D341Med (cell line): ENCODE data around the gene SFPQ.
"Not testable (repeated sequence)": the region's sequence is repeated elsewhere in the genome, so short reads cannot be mapped to it uniquely, and the experiment has no call there.

Experiments
- DNase-seq: peaks from one replicate; pipeline ENCODE4 v3.0.0; 2012; ENCODE audit warnings: low spot score

The SFPQ gene

DNA sequence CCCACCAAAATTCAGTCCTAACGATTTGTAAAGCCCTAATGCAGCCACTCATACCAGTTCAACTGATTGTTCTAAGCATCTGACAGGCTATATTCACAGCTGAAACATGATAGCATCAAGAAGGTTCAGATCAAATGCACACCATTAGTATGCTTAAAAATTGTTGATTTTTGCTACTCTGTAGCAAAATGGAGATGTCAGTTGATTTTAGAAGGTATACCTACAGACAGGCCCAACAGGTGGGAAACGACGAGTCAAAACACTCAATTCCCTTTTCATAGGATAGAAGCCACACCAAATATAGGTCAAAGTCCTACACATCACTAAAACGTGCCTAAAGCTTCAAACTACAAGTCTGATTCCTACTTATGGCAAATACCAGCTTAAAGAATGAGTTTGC lies 6.7 kb downstream of the SFPQ start:
- DNase-seq, result no peak

DNA sequence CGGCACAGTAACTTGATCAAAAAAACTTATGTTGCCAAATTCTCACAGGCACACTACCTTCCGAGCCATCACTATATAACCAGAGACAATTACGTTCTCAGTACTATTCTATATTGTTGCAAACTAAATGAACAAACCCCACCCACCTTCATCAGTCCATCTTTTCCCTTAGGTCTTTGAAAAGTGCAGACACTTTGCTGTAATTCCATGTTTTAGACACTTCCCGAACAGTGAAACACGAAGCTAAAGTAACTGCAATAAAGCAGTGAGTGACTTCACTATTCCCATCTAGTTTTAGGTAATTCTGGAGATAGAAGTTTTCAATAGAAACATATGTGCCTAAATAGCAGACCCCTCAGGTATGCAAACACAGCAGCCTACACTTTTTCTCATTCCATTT lies 7.7 kb downstream of the SFPQ start:
- no peak for DNase-seq

DNA sequence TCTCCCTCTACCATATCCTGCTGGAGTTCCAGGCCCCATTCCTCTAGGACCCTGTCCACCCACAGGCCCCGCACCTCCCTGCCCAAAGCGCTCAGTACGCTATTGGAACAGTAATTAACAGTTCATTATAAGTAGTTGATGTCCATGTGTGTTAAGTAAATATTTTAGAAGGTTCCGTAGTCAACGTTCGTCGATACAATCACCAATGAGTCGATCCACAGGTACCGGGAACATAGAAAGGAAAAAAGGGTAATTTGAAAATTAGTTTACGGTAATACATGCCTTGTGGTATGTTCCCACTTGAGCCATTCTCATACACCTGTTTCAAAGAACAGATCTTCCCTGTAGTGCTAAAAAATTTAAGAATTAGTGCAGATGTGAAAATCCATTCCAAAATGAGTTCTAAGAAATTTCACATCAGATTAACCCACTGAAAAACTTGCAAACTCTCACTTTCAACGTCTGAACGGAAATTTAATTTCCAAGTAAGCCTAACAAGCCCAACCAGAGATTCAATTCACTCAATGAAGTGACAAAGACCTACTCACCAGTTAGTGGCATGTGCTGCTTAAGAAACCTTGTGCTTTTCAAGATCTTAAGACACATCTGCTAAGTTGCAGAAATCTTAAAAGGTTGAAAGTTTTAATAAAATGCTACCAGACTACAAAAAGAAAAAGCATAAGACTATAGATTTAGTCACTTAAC lies 8.3 kb downstream of the SFPQ start:
- no peak for DNase-seq

DNA sequence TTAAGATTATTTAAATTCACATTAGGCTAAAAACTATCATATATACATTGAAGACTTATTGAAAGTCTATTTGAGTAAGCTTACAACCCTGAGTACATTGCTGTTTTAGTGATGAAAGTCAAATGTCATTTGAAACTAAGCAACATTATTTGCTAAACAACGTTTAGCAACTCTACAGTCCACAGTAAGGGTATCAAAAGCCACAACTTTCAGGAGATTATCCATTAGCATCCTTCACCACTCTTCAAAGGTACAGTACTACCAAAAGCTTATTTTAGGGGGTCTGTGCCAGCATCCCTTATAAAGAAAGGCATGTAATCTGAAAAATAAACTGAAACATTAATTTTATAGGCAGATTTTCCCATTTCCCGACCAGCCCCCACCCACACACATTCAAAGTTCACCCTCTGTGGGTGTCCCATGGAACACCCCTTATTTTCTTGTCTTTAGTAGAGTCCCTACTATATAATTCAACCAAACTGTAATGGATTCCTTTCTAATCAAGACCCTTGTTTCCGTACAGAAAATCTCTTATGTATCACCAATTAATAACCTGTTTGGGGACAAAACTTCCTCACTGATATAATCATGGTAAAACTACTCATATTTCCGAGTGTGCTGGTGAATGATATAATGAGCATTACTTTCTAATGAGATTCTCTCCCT lies 11.0 kb downstream of the SFPQ start:
- DNase-seq, result no peak

DNA sequence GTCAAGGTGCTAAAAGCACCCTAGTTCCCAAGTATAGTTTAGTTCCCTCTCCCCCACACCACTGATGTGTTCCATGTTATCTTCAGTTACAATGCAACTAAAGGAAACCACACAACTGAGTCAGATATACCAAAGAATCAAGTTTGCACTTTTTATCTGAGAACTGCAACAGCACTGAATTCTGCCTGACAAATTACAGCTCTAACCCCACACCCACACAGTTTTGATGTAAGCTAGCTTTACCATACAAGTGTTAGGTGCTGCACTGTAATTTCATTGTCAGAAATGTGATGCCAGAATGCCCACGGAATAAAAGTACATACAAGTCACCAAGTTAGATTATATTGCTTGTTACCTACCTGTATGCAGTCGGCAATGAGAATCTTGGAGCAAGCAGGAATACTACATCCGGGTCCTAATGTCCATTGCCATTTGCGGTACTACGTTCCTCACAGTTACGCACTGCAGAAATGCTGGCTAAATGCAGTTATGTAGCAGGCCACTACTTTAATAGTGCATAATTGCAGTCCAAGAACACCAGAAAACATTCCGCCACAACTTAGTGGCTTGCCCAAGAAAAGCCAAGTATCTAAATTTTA lies 12.1 kb downstream of the SFPQ start:
- no peak for DNase-seq

DNA sequence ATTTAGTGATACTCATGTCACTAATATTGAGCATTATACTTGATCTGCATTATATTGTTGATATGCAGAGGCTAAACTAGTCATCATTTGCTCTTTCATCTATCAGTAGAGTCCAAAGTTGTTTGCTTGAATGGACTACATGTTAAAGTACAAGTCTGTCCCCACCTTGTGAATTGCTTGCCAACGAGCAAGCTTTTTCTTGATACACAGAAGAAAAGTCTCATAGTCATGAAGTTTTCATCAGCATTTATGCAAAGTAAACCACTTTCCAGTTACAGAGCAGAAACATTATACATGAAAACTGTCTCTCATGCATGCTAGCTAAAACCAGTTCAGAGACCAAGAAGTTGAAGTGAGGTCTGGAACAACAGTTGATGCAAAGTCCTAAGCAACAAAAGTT lies 13.0 kb downstream of the SFPQ start:
- DNase-seq, result no peak

DNA sequence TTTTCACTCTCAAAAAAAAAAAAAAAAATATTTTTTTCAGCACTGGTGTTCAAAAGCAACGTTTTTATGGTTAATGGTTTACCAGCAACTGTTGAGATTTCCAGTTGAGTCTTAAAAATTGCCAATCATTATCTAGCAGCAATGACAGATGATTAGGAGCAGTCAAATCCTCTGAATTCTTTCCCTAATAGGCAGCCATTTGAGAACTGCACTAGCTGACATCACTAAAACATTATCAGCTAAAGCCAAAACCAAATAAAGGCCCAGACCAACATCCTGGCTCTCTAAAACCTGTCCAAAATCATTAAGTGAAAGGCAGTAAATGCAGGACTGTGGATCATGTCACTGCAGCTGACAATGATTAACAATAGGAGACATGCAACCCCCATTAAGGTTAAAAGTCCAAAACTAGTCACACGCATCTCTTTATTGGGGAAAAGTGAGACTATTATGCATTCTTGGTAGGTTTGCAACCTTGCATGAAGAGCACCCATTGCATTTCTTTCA lies 14.0 kb downstream of the SFPQ start:
- no peak for DNase-seq

DNA sequence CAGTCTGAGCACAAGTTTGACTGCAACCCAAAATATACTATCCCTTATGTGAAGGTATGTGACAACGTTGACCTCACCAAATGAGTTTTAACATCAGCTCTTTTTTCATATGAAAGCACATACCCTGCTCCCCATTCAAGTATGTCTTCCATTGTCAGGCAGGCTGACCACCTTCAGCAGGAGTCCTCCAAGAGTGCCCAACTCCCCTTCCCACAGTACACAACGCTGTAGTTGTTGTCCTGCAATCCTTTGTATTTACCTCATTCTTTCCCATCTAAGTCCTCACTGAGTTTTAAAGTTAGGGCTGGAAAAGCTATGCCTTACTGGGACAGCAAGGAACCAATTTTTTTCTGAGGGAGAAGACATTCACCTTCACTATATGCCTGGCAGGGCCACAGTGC lies 14.7 kb downstream of the SFPQ start:
- no peak for DNase-seq

DNA sequence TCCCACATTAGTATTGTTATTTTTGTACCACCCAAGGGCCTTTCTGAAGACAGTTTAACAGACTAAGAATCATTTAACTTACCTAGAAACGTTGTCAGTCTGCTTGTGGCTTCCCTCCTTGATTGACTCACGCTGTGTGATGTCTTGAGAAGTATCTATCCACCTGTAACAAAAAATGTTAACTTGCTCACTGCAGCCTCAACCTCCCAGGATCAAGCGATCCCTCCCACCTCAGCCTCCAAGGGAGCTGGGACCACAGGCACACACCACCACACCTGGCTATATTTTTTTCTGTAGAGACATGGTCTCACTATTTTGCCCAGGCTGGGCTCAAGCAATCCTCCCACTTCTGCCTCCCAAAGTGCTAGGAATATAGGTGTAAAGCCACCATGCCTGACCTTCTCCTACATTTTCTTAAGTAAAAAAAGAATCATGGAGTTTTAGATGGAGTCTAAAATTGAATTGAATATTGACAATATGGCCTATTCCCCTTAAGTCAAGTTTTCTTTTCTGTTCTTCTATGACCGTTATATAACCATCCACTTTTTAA lies 15.6 kb downstream of the SFPQ start:
- no peak for DNase-seq

DNA sequence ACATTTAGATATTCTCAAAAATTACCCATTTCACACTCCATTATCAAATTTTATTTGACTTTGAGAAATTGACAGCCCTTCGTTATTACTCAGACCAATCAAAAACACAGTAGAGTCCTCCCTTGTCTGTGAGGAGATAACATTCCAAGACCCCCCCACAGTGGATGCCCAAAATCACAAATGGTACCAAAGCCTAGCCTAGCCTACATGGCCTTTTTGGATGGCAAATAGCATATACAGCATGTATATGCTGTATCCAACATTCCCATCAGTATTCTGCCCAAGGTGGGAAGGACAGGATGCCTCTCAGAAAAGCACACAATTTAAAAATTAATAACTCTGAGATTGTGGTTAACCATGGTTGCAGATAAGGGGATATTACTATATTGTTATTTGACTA lies 17.3 kb downstream of the SFPQ start:
- DNase-seq, result no peak

DNA sequence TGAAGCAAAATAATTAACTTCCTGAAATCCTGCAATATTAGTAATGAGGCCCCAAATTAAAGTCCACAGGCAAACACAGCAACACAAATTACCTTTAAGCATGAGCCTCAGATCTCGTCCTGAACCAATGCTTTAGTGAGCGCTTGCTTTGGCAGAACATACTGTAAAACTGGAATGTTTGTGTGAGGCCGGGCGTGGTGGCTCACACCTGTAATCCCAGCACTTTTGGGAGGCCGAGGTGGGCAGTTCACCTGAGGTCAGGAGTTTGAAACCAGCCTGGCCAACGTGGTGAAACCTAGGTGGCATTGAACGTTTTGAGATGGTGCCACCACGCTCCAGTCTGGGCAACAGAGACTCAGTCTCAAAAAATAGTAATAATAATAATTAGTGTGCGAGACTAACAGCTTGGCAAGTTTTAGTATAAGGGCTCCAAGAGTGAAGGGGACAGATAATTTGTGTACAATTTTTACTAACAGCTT lies 17.8 kb downstream of the SFPQ start:
- DNase-seq, result no peak

DNA sequence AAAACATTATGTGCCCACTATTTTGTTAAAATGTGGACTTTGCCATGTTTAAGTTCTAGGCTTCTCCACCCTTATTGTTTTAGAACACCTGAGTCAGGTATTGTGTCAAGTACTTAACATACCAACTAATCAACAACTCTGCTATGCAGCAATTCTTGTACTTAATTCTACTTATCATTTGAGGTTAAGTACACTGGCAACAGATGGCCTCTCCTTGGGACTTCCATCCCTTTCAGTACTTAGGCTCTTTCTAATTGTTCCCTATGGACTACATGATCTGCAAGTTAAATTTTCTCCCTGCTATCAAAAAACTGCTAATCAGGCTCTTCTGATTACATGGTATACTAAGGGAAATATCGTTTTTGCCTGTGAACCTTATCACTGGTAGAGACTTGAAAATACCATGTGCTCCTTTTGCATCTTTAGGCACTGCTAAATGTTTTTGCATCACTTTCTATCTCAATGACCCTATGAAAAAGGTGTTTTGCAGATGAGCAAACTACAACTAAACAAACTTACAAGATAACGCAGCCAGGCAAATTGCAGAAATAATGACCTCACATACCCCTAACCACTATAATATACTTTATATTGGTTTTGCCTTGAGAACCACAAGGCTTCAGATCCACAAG lies 18.9 kb downstream of the SFPQ start:
- DNase-seq, result peak; percentile 25

DNA sequence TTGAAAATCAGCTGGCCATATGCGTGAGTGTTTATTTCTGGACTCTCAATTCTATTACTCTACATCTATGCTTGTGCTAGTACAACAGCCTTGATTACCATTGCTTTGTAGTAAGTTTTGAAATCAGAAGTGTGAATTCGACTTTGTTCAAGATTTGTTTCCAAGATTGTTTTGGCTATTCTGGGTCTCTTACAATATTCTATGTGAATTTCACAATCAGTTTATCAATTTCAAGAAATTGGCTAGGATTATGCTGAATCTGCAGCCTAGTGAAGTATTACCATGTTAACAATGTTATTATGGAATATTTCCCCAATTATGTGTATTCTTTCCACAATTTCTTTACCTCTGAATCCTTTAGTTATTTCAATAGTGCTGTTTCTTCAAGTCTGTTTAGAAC lies 19.5 kb downstream of the SFPQ start:
- DNase-seq, result no peak

DNA sequence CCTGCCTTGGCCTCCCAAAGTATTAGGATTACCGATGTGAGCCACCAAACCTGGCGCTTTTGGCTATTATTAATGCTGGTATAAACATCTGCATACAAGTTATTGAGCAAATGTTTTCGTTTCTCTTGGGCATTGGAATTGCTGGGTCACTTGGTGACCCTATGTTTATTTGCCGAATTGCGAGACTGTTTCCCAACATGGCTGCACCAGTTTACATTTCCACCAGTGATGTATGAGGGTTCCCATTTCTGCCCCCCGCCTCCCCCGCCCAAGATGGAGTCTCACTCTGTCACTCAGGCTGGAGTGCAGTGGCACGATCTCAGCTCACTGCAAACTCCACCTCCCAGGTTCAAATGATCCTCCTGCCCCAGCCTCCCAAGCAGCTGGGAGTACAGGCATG lies 20.9 kb downstream of the SFPQ start:
- DNase-seq, result no peak

DNA sequence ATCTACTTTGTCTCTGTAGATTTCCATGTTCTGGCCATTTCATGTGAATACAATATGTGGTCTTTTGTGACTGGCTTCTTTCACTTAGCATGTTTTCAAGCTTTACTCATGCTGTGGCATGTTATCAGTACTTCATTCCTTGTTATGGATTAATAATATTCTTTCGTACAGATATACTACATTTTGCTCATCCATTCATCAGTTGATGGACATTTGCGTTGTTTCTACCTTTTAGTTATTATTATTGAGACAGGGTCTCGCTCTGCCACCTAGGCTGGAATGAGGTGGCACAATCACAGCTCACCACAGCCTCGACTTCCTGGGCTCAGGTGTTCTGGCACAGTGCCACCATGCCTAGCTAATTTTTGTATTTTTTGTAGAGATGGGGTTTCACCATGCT lies 21.4 kb downstream of the SFPQ start:
- no peak for DNase-seq

DNA sequence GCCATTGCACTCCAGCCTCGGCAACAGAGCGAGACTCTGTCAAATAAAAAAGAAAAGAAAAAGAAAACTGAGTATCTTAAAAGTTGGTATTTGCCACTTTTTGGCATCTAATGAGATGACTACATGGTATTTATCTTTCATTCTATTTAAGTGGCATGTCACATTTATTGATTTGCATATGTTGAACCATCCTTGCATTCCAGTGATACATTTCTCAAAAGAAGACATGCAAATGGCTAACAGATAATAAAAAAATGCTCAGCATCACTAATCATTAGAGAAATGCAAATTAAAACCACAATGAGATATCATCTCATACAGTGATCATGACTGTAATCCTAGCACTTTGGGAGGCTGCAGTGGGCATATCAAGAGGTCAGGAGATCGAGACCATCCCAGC lies 28.1 kb downstream of the SFPQ start:
- no peak for DNase-seq

DNA sequence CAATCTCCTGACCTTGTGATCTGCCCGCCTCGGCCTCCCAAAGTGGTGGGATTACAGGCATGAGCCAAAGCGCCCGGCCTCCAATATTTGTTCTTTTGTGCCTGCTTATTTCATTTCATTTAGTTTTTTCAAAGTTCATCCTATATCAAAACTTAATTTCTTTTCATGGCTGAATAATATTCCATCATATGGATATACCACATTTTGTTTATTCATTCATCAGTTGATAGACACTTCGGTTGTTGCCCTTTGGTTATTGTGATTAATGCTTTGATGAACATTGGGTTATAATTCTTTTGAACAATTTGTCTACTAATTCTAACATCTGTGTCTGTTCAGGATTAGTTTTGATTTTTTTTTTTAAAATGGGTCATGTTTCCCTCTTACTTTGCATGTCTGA lies 41.7 kb downstream of the SFPQ start:
- DNase-seq, result no peak

DNA sequence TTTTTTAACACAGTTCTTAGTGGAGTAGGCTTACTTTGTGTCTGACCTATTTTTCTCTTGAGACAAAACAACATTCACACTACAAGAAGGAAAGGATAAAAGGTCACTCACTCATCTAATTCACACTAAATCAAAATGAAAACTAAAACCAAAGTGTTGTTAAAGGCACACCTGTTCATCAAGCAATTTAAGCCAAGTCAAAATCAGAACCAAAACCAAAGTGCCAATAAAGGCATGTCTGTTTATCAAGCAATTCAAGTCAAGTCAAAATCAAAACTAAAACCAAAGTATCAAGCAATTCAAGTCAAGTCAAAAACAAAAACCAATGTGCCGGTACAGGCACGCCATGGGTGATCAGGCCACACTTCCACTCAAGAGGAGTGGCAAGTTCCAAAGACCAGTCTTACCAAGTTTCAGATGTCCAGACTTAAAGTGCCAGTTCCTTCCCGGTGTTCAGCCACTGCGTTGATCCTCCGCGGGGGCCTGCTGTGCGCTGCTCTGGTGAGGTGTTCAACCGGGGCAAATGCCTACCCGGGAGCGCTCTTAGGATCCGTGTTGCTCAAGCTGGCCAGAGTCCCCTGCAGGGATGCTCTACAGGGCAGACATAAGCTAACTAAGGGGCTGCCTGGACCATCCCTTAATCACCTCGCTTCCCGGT lies 46.9 kb downstream of the SFPQ start:
- not testable (repeated sequence) for DNase-seq

DNA sequence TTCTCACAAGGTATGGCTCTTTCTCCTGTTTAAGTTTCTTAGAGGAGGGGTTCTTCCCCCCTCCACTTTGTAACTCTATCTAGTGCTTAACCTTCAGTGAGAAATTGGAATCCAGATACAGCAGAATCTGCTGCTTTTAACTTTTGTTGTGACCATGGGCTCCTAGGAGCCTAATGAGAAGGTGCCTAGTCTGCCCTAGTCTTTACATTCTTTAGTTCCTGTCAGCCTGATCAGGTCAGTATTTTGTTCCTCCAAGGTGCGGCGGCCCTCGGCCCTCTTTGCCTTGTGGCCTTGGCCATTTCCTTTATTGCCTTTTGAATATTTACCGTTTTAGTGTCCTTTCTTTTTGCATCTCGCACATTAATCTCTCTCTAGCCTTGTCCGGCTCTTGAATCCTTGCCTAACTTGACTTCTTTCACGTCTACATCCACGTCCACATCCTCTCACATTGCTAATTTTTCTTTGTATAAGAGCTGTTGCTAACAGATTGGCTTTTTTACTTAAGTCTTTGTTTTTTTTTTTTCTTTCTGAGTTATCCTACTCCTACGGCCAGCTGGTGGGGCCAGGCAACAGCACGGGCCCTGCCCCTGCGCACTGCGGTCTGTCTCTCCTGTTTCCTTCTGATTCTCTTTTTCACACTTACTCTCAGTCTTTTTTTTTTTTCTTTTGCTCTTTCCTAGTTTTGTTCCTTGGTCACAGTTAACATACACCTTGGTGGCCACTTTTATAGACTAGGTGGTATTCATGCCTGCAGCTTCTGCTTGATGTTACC lies 49.0 kb downstream of the SFPQ start:
- DNase-seq, result no peak

DNA sequence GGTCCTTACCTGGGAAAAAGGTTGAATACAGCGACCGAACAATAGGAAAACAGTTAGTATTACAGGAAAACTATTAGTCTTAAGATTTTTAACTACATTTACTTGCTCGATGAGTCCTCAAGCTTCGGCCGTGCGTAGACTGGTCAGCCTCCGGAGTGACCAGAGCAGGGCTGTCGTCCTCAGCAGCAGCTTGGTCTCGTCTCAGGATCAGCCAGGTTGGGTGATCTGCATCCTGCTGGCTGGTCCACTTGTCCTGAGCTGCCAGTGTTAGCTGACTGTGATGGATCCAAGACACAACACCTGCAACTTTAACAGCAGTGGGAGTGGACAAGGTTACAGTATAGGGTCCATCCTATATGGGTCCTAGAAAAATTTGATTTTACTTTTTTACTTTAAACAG lies 50.2 kb downstream of the SFPQ start:
- DNase-seq, result not testable (repeated sequence)

DNA sequence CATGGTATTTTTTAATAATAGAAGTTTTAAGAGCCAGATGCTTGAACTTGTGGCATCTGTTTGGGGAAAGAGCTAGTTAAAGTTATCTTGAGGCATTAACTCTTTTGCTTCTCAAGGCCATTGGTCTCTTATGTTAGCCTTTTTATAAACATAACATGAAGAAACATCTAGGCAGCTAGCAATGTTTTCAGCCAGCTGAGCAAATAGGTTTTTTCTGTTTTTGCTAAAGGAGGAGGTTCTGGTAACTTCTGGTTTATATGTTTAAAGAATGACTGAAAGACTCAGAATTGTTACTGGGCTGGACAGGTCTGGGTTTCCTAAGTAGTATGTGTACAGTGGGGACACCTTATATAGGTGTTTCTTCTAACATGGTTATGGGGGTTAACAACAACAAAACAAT lies 50.7 kb downstream of the SFPQ start:
- not testable (repeated sequence) for DNase-seq
